Activated T-helper 1 cell treated with anti-CD3 and anti-CD28 coated beads, Interleukin-12 subunit alpha, Interleukin-12 subunit beta, Interleukin-2, Interleukin-4 antibody, amounts not matched to agents 30 ng/mL and 10 ng/mL and 1 ng/mL, durations not matched to agents 14 hours and 24 hours and 36 hours (primary cell): ENCODE data around the gene TANK. TPM values are rescaled to one million over a fixed set of nuclear protein-coding genes. Genes with fewer than 3 reads are reported as not detected.

Source experiments
- DNase-seq: peaks from one replicate; pipeline ENCODE4 v3.0.0; 2021; ENCODE audit warnings: low spot score
- H3K27ac Mint-ChIP-seq: one replicate; pipeline ENCODE4 v1.8.0; 2021; ENCODE audit warnings: mild to moderate bottlenecking, mixed read lengths
- H3K27me3 Mint-ChIP-seq: one replicate; pipeline ENCODE4 v1.8.0; 2022; ENCODE audit warnings: mild to moderate bottlenecking, moderate library complexity, mixed read lengths; ENCODE audit not compliant: insufficient read depth
- H3K36me3 Mint-ChIP-seq: one replicate; pipeline ENCODE4 v1.8.0; 2021; ENCODE audit warnings: low read depth, mixed read lengths
- H3K4me1 Mint-ChIP-seq: one replicate; pipeline ENCODE4 v1.8.0; 2021; ENCODE audit warnings: low read depth, mixed read lengths
- H3K4me3 Mint-ChIP-seq: one replicate; pipeline ENCODE4 v1.8.0; 2021; ENCODE audit warnings: mild to moderate bottlenecking, moderate library complexity, mixed read lengths
- H3K9me3 Mint-ChIP-seq: one replicate; pipeline ENCODE4 v1.8.0; 2021; ENCODE audit warnings: mixed read lengths
- intact Hi-C: fragments of 100-400 bp; cut with micrococcal nuclease; formaldehyde crosslinking; loops from one replicate; pipeline ENCODE4 v1.15.1; 2024
- total RNA-seq: library from RNA; stranded (reverse); gene quantifications from 2 replicates; pipeline ENCODE4 v1.2.3, GENCODE V29; 2022

Gene TANK
- total RNA-seq, 1 donor from 2014 or later: 136 TPM

GRCh38 chr2:161228511-161229240, 68.4 kb downstream of the TANK start:
- intact Hi-C loops: no loop called here

GRCh38 chr2:161230959-161231358, 70.7 kb downstream of the TANK start:
- peaks cover 46% of the 10 kb centered on the region for H3K36me3 Mint-ChIP-seq
- peaks cover 26% of the 10 kb centered on the region for H3K4me1 Mint-ChIP-seq
- DNase-seq: no peak
- no peaks in the 10 kb centered on the region for H3K27me3 Mint-ChIP-seq
- no peak overlapping the region for H3K4me3 Mint-ChIP-seq
- H3K27ac Mint-ChIP-seq: peak overlapping the region; percentile 31
- no peaks in the 10 kb centered on the region for H3K9me3 Mint-ChIP-seq
- intact Hi-C loops: no loop called here

More at GRCh38 chr2:161228511-161229240, 68.4 kb downstream of the TANK start:
- peaks cover 26% of the 10 kb centered on the region for H3K4me1 Mint-ChIP-seq
- peak overlapping the region; percentile 21 for H3K27ac Mint-ChIP-seq
- no peak overlapping the region for H3K4me3 Mint-ChIP-seq
- peaks cover 46% of the 10 kb centered on the region for H3K36me3 Mint-ChIP-seq
- DNase-seq: no peak
- H3K27me3 Mint-ChIP-seq: no peaks in the 10 kb centered on the region
- H3K9me3 Mint-ChIP-seq: no peaks in the 10 kb centered on the region

GRCh38 chr2:161232571-161232970, 72.3 kb downstream of the TANK start:
- Mint-ChIP-seq H3K4me1 (peaks cover 36% of the 10 kb centered on the region), H3K27me3 (no peaks in the 10 kb centered on the region), H3K36me3 (peaks cover 40% of the 10 kb centered on the region), H3K9me3 (no peaks in the 10 kb centered on the region), H3K4me3 (no peak overlapping the region), H3K27ac (no peak overlapping the region)
- DNase-seq: no peak
- intact Hi-C loops: no loop called here

GRCh38 chr2:161233858-161234431, 73.7 kb downstream of the TANK start:
- H3K9me3 Mint-ChIP-seq: no peaks in the 10 kb centered on the region
- H3K36me3 Mint-ChIP-seq: peaks cover 32% of the 10 kb centered on the region

GRCh38 chr2:161234627-161235026, 74.4 kb downstream of the TANK start:
- Mint-ChIP-seq H3K4me1 (peaks cover 39% of the 10 kb centered on the region), H3K9me3 (no peaks in the 10 kb centered on the region), H3K36me3 (peaks cover 27% of the 10 kb centered on the region), H3K27me3 (no peaks in the 10 kb centered on the region), H3K27ac (no peak overlapping the region), H3K4me3 (no peak overlapping the region)
- DNase-seq: no peak
- intact Hi-C loops: loop anchor here (1.0 to 5.0 kb wide), 3 partner anchors 10 to 183 kb away; partner anchors contain the start of gene TBR1

More at GRCh38 chr2:161233858-161234431, 73.7 kb downstream of the TANK start:
- Mint-ChIP-seq H3K4me1 (peaks cover 42% of the 10 kb centered on the region), H3K27ac (no peak overlapping the region), H3K4me3 (no peak overlapping the region), H3K27me3 (no peaks in the 10 kb centered on the region)
- intact Hi-C loops: loop anchor here (1.0 kb wide), 1 partner anchor 10 kb away; no protein-coding TSS in a partner anchor
- DNase-seq: no peak

GRCh38 chr2:161237392-161238264, 77.4 kb downstream of the TANK start:
- peak overlapping the region; percentile 73 for H3K27ac Mint-ChIP-seq
- no peak for DNase-seq
- peaks cover 50% of the 10 kb centered on the region for H3K4me1 Mint-ChIP-seq
- H3K27me3 Mint-ChIP-seq: no peaks in the 10 kb centered on the region
- intact Hi-C loops: loop anchor here (1.0 to 5.0 kb wide), 3 partner anchors 14 to 180 kb away; partner anchors contain the start of gene TBR1
- no peaks in the 10 kb centered on the region for H3K9me3 Mint-ChIP-seq
- peaks cover 14% of the 10 kb centered on the region for H3K36me3 Mint-ChIP-seq
- peak overlapping the region; percentile 83 for H3K4me3 Mint-ChIP-seq

- intact Hi-C loops: loop anchor here (5.0 kb wide), 2 partner anchors 34 to 179 kb away; partner anchors contain the start of gene TBR1
- H3K4me1 Mint-ChIP-seq: peaks cover 53% of the 10 kb centered on the region
Observed at GRCh38 chr2:161238265-161238559, 78.0 kb downstream of the TANK start.

GRCh38 chr2:161238560-161239325, 78.5 kb downstream of the TANK start:
- DNase-seq: peak; percentile 47
- Mint-ChIP-seq H3K9me3 (no peaks in the 10 kb centered on the region), H3K27ac (peak overlapping the region; percentile 73), H3K4me1 (peaks cover 58% of the 10 kb centered on the region), H3K36me3 (peaks cover 12% of the 10 kb centered on the region), H3K4me3 (peak overlapping the region; percentile 83), H3K27me3 (no peaks in the 10 kb centered on the region)
- intact Hi-C loops: loop anchor here (5.0 kb wide), 2 partner anchors 34 to 179 kb away; partner anchors contain the start of gene TBR1

More at GRCh38 chr2:161238265-161238559, 78.0 kb downstream of the TANK start:
- H3K4me3 Mint-ChIP-seq: peak overlapping the region; percentile 83
- H3K9me3 Mint-ChIP-seq: no peaks in the 10 kb centered on the region
- peaks cover 12% of the 10 kb centered on the region for H3K36me3 Mint-ChIP-seq
- peak overlapping the region; percentile 73 for H3K27ac Mint-ChIP-seq
- no peaks in the 10 kb centered on the region for H3K27me3 Mint-ChIP-seq
- no peak for DNase-seq

- Mint-ChIP-seq H3K9me3 (no peaks in the 10 kb centered on the region), H3K4me3 (peak overlapping the region; percentile 49), H3K27ac (no peak overlapping the region), H3K27me3 (no peaks in the 10 kb centered on the region), H3K4me1 (peaks cover 66% of the 10 kb centered on the region), H3K36me3 (peaks cover 12% of the 10 kb centered on the region)
- DNase-seq: no peak
- intact Hi-C loops: loop anchor here (5.0 to 10.0 kb wide), 5 partner anchors 33 to 1525 kb away; partner anchors contain the start of genes IFIH1, MARCHF7 and TBR1
Observed at GRCh38 chr2:161239326-161240109, 79.3 kb downstream of the TANK start.

- DNase-seq: no peak
- H3K27ac Mint-ChIP-seq: peak overlapping the region; percentile 26
- H3K36me3 Mint-ChIP-seq: peaks cover 10% of the 10 kb centered on the region
- no peak overlapping the region for H3K4me3 Mint-ChIP-seq
- intact Hi-C loops: loop anchor here (5.0 to 10.0 kb wide), 3 partner anchors 710 to 1527 kb away; partner anchors contain the start of genes IFIH1 and MARCHF7
- H3K27me3 Mint-ChIP-seq: no peaks in the 10 kb centered on the region
- peaks cover 74% of the 10 kb centered on the region for H3K4me1 Mint-ChIP-seq
- H3K9me3 Mint-ChIP-seq: no peaks in the 10 kb centered on the region
Observed at GRCh38 chr2:161241894-161242293, 81.7 kb downstream of the TANK start.

GRCh38 chr2:161243312-161243711, 83.1 kb downstream of the TANK start:
- Mint-ChIP-seq H3K4me3 (peak overlapping the region; percentile 87), H3K4me1 (peaks cover 68% of the 10 kb centered on the region)

More at GRCh38 chr2:161243312-161243711, 83.1 kb downstream of the TANK start:
- no peaks in the 10 kb centered on the region for H3K27me3 Mint-ChIP-seq
- no peaks in the 10 kb centered on the region for H3K9me3 Mint-ChIP-seq
- DNase-seq: no peak
- peaks cover 11% of the 10 kb centered on the region for H3K36me3 Mint-ChIP-seq
- intact Hi-C loops: loop anchor here (5.0 to 10.0 kb wide), 3 partner anchors 709 to 1529 kb away; partner anchors contain the start of genes IFIH1 and MARCHF7
- H3K27ac Mint-ChIP-seq: peak overlapping the region; percentile 96
